Neuronal stem cell (in vitro differentiated cells): ENCODE measurements around the gene TRIB2.

Source experiments
- DNase-seq: peaks from one replicate; pipeline ENCODE4 v3.0.0-alpha.2; 2013; ENCODE audit warnings: low spot score
- H2AFZ ChIP-seq: one replicate; pipeline ENCODE4 v1.6.1; 2013; ENCODE audit warnings: mild to moderate bottlenecking, low read length, inconsistent platforms
- H2AK5ac ChIP-seq: 2 replicates; pipeline ENCODE4 v1.6.1; 2013; ENCODE audit warnings: low read depth, mild to moderate bottlenecking, inconsistent platforms, low read length, moderate library complexity, mixed read lengths
- H2BK120ac ChIP-seq: 2 replicates; pipeline ENCODE4 v1.6.1; 2013; ENCODE audit warnings: low read depth, mild to moderate bottlenecking, inconsistent platforms, low read length, moderate library complexity, mixed read lengths
- H2BK12ac ChIP-seq: one replicate; pipeline ENCODE4 v1.6.1; 2013; ENCODE audit warnings: low read length, inconsistent platforms
- H2BK15ac ChIP-seq: 2 replicates; pipeline ENCODE4 v1.6.1; 2013; ENCODE audit warnings: mild to moderate bottlenecking, low read length, inconsistent platforms, mixed read lengths
- H2BK5ac ChIP-seq: one replicate; pipeline ENCODE4 v1.6.1; 2013; ENCODE audit warnings: inconsistent platforms, mild to moderate bottlenecking, low read length, moderate library complexity
- H3K14ac ChIP-seq: one replicate; pipeline ENCODE4 v1.6.1; 2013; ENCODE audit warnings: low read length, inconsistent platforms
- H3K18ac ChIP-seq: 2 replicates; pipeline ENCODE4 v1.6.1; 2013; ENCODE audit warnings: low read length, inconsistent platforms
- H3K23ac ChIP-seq: 2 replicates; pipeline ENCODE4 v1.6.1; 2013; ENCODE audit warnings: low read depth, mild to moderate bottlenecking, mixed read lengths, low read length, inconsistent platforms; ENCODE audit not compliant: poor library complexity
- H3K27ac ChIP-seq: replicated peaks from 3 replicates; pipeline ENCODE4 v1.5.1; 2013; ENCODE audit warnings: low read length, inconsistent platforms
- H3K27me3 ChIP-seq, 3 experiments: 2 replicates each; pipeline ENCODE4 v1.6.1; 2013; ENCODE audit warnings: low read length in 3 of 3, mild to moderate bottlenecking in 2 of 3, inconsistent platforms in 1 of 3, low read depth in 1 of 3, mixed read lengths in 1 of 3, moderate library complexity in 1 of 3; ENCODE audit not compliant: control insufficient read depth in 3 of 3, insufficient read depth in 3 of 3
- H3K36me3 ChIP-seq, 2 donors: replicated peaks in 1 of 2; 2 replicates each; pipeline ENCODE4 v1.6.1; 2013; ENCODE audit warnings: low read length in 2 of 2; ENCODE audit not compliant: control insufficient read depth in 2 of 2, insufficient read depth in 2 of 2
- H3K4ac ChIP-seq: 2 replicates; pipeline ENCODE4 v1.6.1; 2013; ENCODE audit warnings: inconsistent platforms, mild to moderate bottlenecking, low read length, moderate library complexity
- H3K4me1 ChIP-seq, 2 donors: 1 replicate in 1 of 2; 2 replicates in 1 of 2; pipeline ENCODE4 v1.6.1; 2013; ENCODE audit warnings: low read length in 2 of 2, low read depth in 1 of 2; ENCODE audit not compliant: control insufficient read depth in 2 of 2, insufficient read depth in 1 of 2
- H3K4me2 ChIP-seq: one replicate; pipeline ENCODE4 v1.6.1; 2013; ENCODE audit warnings: mild to moderate bottlenecking, low read length, inconsistent platforms; ENCODE audit not compliant: insufficient read depth, poor library complexity, severe bottlenecking
- H3K4me3 ChIP-seq, 2 donors: 2 replicates each; pipeline ENCODE4 v1.5.1; 2013; ENCODE audit warnings: low read length in 2 of 2, mild to moderate bottlenecking in 2 of 2, inconsistent platforms in 1 of 2, moderate library complexity in 1 of 2
- H3K79me1 ChIP-seq: one replicate; pipeline ENCODE4 v1.6.1; 2013; ENCODE audit warnings: low read depth, mild to moderate bottlenecking, inconsistent platforms, low read length, moderate library complexity
- H3K9ac ChIP-seq: one replicate; pipeline ENCODE4 v1.6.1; 2013; ENCODE audit warnings: mild to moderate bottlenecking, low read depth, low read length, inconsistent platforms; ENCODE audit not compliant: poor library complexity
- H3K9me3 ChIP-seq, 2 donors: replicated peaks in 1 of 2; 2 replicates each; pipeline versions ENCODE3 to v1.6.1; 2013; ENCODE audit warnings: low read length in 2 of 2, mild to moderate bottlenecking in 2 of 2, inconsistent platforms in 1 of 2, low read depth in 1 of 2, mixed read lengths in 1 of 2, moderate library complexity in 1 of 2; ENCODE audit not compliant: control insufficient read depth in 2 of 2, insufficient read depth in 1 of 2
- H4K8ac ChIP-seq: one replicate; pipeline ENCODE4 v1.6.1; 2013; ENCODE audit warnings: low read depth, mild to moderate bottlenecking, inconsistent platforms, low read length, moderate library complexity
- H4K91ac ChIP-seq: one replicate; pipeline ENCODE4 v1.6.1; 2013; ENCODE audit warnings: low read length, low read depth, mild to moderate bottlenecking, inconsistent platforms; ENCODE audit not compliant: poor library complexity
- WGBS, 2 donors: extraction: QIAGEN DNeasy Blood & Tissue Kit; methylation state at CpG; one replicate each; pipeline ENCODE4 v1.1.7; 2013; ENCODE audit warnings: missing lambda C conversion rate in 2 of 2, mixed read lengths in 1 of 2; ENCODE audit not compliant: insufficient read length in 2 of 2, insufficient replicate concordance in 1 of 2; ENCODE audit errors: extremely low coverage in 2 of 2; 5-methylcytosine and 5-hydroxymethylcytosine counted together

Gene TRIB2

DNA sequence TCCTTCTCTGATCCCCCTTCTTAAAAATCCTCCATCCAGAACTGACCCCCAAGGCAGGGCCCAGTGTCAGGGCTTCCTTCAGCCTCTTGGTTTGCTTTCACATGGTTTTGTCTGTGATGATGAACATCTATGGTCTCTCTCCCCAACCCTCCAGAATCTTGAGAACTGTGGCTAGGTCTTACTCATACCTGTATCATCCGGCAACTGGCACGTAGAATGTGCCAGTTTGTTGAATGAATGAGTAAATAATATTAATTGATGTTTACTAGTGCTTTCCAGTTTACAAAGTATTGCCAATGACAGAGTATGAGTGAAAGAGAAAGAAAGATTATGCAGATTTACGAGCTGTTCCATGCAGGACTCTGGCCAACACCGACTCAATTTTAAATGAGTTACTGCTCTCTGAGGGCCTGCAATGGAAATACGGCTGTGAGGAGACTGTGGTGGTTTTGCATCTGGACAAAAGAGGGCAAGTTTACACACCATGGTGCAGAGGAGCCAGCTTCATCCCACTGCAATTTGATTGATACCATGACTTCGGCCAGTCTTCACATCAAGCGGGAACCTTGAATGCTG, 29.9 kb upstream of the TRIB2 start:
- H3K4me2 ChIP-seq = no peak overlapping the region
- H3K27ac ChIP-seq = no peak overlapping the region
- no peak overlapping the region for H4K8ac ChIP-seq
- no peak overlapping the region for H3K23ac ChIP-seq
- H3K79me1 ChIP-seq = no peaks in the 10 kb centered on the region
- H3K4me3 ChIP-seq = no peak overlapping the region
- H3K36me3 ChIP-seq = no peaks in the 10 kb centered on the region
- peaks cover 2 to 10% of the 10 kb centered on the region in 2 donors for H3K9me3 ChIP-seq
- WGBS, 2 donors = no CpG with 5 or more reads among the region's 7 CpGs
- H3K18ac ChIP-seq = no peak overlapping the region
- no peak overlapping the region for H3K4ac ChIP-seq
- no peak overlapping the region for H2BK5ac ChIP-seq
- H2BK15ac ChIP-seq = no peak overlapping the region
- no peak overlapping the region for H2BK120ac ChIP-seq
- peaks cover 3 to 11% of the 10 kb centered on the region in 2 donors for H3K4me1 ChIP-seq
- no peaks in the 10 kb centered on the region for H3K27me3 ChIP-seq
- no peak overlapping the region for H2AFZ ChIP-seq
- no peak overlapping the region for H3K14ac ChIP-seq
- no peak overlapping the region for H4K91ac ChIP-seq
- H2AK5ac ChIP-seq = no peak overlapping the region
- DNase-seq = no peak
- H2BK12ac ChIP-seq = no peak overlapping the region
- no peak overlapping the region for H3K9ac ChIP-seq

DNA sequence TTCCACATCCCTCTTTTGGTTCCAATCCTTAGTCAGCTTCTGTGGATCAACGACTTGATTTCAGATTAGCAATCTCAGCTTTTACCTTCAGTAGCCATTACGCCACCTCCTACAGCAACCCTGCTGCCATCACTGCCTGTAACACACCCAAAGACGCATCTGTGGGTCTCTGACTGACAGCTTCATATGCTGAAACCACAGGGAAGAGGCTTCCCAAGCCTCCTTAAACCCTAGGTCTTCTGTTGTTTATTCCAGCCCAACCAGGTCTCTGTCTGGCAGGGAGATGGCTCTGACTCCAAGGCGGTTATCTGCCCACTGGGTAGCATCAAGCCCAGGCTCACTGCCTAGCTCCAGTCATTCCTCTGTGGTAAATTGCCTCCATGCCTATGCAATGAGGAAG, 28.6 kb upstream of the TRIB2 start:
- H3K4ac ChIP-seq = no peak overlapping the region
- no CpG with 5 or more reads among the region's 4 CpGs for WGBS, 2 donors

GRCh38 chr2:12688893-12689292, 27.8 kb upstream of the TRIB2 start:
- no peaks in the 10 kb centered on the region for H3K79me1 ChIP-seq
- H3K4me2 ChIP-seq = no peak overlapping the region
- no peak overlapping the region for H3K14ac ChIP-seq
- no CpG with 5 or more reads among the region's 3 CpGs for WGBS, 2 donors
- no peak overlapping the region for H2BK5ac ChIP-seq
- no peak overlapping the region for H3K18ac ChIP-seq
- no peak for DNase-seq
- H3K9ac ChIP-seq = no peak overlapping the region
- H2BK12ac ChIP-seq = no peak overlapping the region
- no peaks in the 10 kb centered on the region for H3K36me3 ChIP-seq
- H4K91ac ChIP-seq = no peak overlapping the region
- H3K4me1 ChIP-seq = peaks cover 3 to 10% of the 10 kb centered on the region in 2 donors
- no peak overlapping the region for H4K8ac ChIP-seq
- no peak overlapping the region for H3K23ac ChIP-seq
- H3K27ac ChIP-seq = no peak overlapping the region
- H3K27me3 ChIP-seq = no peaks in the 10 kb centered on the region
- no peak overlapping the region for H2AK5ac ChIP-seq
- H3K4ac ChIP-seq = no peak overlapping the region
- H2BK120ac ChIP-seq = no peak overlapping the region
- no peak overlapping the region for H2BK15ac ChIP-seq
- no peak overlapping the region for H3K4me3 ChIP-seq
- H2AFZ ChIP-seq = no peak overlapping the region
- H3K9me3 ChIP-seq = peaks cover 3 to 13% of the 10 kb centered on the region in 2 donors

More for the DNA sequence above, 28.6 kb upstream of the TRIB2 start:
- H2BK5ac ChIP-seq = no peak overlapping the region
- H3K18ac ChIP-seq = no peak overlapping the region
- no peak overlapping the region for H4K91ac ChIP-seq
- no peaks in the 10 kb centered on the region for H3K27me3 ChIP-seq
- peaks cover 3 to 13% of the 10 kb centered on the region in 2 donors for H3K9me3 ChIP-seq
- H3K4me3 ChIP-seq = no peak overlapping the region
- no peak overlapping the region for H3K4me2 ChIP-seq
- H3K36me3 ChIP-seq = no peaks in the 10 kb centered on the region
- H3K4me1 ChIP-seq = peaks cover 3 to 11% of the 10 kb centered on the region in 2 donors
- H2BK12ac ChIP-seq = no peak overlapping the region
- H3K23ac ChIP-seq = no peak overlapping the region
- no peak overlapping the region for H3K14ac ChIP-seq
- no peak overlapping the region for H4K8ac ChIP-seq
- H3K79me1 ChIP-seq = no peaks in the 10 kb centered on the region
- no peak overlapping the region for H2AFZ ChIP-seq
- no peak overlapping the region for H2BK15ac ChIP-seq
- no peak overlapping the region for H2BK120ac ChIP-seq
- no peak overlapping the region for H3K9ac ChIP-seq
- no peak overlapping the region for H3K27ac ChIP-seq
- H2AK5ac ChIP-seq = no peak overlapping the region
- no peak for DNase-seq

DNA sequence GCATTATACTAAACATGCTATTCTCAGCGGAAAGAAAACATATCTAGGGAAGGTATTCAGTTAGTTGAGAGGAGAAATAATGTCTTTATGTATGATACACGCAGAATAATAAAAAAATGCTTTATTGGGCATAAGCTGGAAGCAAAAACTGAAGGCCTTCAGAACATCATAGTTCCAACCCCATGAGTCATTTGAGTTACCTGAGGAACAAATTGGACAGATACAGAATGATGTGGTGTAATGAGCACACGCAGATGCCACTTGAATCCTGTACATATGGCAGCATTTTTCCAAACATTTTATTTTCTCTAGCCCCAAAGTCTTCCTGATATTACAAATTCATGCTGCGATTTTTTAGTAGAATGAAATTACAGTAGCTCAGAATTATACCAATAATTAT, 23.2 kb upstream of the TRIB2 start:
- Histone ChIP-seq H3K4me3 (no peak overlapping the region), H2AFZ (no peak overlapping the region), H2BK120ac (no peak overlapping the region), H2BK5ac (no peak overlapping the region), H3K4ac (no peak overlapping the region), H3K18ac (no peak overlapping the region), H4K91ac (no peak overlapping the region), H4K8ac (no peak overlapping the region), H2BK15ac (no peak overlapping the region), H3K27ac (no peak overlapping the region), H2BK12ac (no peak overlapping the region), H3K79me1 (no peaks in the 10 kb centered on the region), H3K36me3 (no peaks in the 10 kb centered on the region), H3K9me3 (peaks cover 3 to 22% of the 10 kb centered on the region in 2 donors), H3K4me1 (no peaks in the 10 kb centered on the region), H3K27me3 (no peaks in the 10 kb centered on the region), H2AK5ac (no peak overlapping the region), H3K23ac (no peak overlapping the region), H3K4me2 (no peak overlapping the region), H3K9ac (no peak overlapping the region), H3K14ac (no peak overlapping the region)
- WGBS, 2 donors = no CpG with 5 or more reads among the region's 4 CpGs
- DNase-seq = no peak
